ENCODE results near the gene LMX1B. TPM values are rescaled to one million over a fixed set of nuclear protein-coding genes. Genes with fewer than 3 reads are reported as not detected.

The LMX1B gene
- total and polyA plus RNA-seq, 2 donors (not counting 3 experiments of a cell fraction or from before 2014, with no cell fraction given): not detected

DNA sequence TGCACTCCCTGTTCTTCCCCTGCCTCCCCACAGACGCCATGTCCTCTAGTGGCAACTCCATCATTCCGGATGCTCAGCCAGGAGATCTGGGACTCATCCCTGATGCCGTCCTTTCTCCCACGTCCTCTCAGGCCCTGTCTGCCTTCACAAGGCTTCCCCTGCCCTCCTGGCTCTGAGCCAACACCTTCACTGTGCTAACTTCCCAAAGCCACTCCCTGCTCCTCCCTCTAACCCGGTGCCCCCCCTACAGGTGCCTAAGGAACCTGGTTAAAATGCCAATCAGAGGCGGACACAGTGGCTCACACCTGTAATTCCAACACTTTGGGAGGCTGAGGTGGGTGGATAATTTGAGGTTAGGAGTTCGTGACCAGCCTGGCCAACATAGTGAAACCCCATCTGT is 67.6 kb downstream of the LMX1B start:
- Histone ChIP-seq H2AFZ (ENCODE audit: low read depth, low read length) (no peak overlapping the region), H3K4me1 (ENCODE audit: control insufficient read depth, extremely low read depth, insufficient read depth, low read length) (no peaks in the 10 kb centered on the region), H3K9me1 (replicated peaks; ENCODE audit: control insufficient read depth, extremely low read depth, insufficient read depth, low read length) (no peaks in the 10 kb centered on the region), H3K4me3 (replicated peaks in 1 of 3; ENCODE audit: insufficient read depth in 1 of 3, low read depth in 1 of 3, low read length in 3 of 3) (no peak overlapping the region), H3K27me3 (ENCODE audit: control insufficient read depth in 2 of 2, insufficient read depth in 2 of 2, low read length in 2 of 2) (peaks cover 53 to 66% of the 10 kb centered on the region in 2 experiments), H3K36me3 (ENCODE audit: control insufficient read depth in 2 of 2, extremely low read depth in 1 of 2, insufficient read depth in 2 of 2, low read length in 2 of 2) (no peaks in the 10 kb centered on the region), H4K20me1 (replicated peaks; ENCODE audit: control insufficient read depth, extremely low read depth, insufficient read depth, low read length) (no peaks in the 10 kb centered on the region), H3K9ac (replicated peaks; ENCODE audit: extremely low read depth, insufficient read depth, low read length) (no peak overlapping the region), H3K79me2 (ENCODE audit: control insufficient read depth, insufficient read depth, low read length) (no peaks in the 10 kb centered on the region), H3K27ac (ENCODE audit: insufficient read depth, low read depth, low read length) (no peak overlapping the region), H3K4me2 (ENCODE audit: insufficient read depth, low read length) (no peak overlapping the region), H3K9me3 (replicated peaks; ENCODE audit: control insufficient read depth, insufficient read depth, low read length) (no peaks in the 10 kb centered on the region)
- BruUV-seq (replicated peaks): no TSS peak
- dilution Hi-C loops (cut with MboI; ENCODE audit: extremely low pct_ligation_motif_present, low sequenced_read_pairs) (no loop called here), intact Hi-C loops (cut with micrococcal nuclease) (no loop called here)
- no peak for TF ChIP-seq POLR2AphosphoS5 (IDR thresholded peaks at IDR 0.05; ENCODE audit: insufficient read depth, low read depth, low read length)
- TF ChIP-seq MYC (IDR thresholded peaks at IDR 0.05; ENCODE audit: low read depth, low read length): no peak
- TF ChIP-seq, protein P1, sequence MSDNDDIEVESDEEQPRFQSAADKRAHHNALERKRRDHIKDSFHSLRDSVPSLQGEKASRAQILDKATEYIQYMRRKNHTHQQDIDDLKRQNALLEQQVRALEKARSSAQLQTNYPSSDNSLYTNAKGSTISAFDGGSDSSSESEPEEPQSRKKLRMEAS (IDR thresholded peaks at IDR 0.05; ENCODE audit: insufficient read depth, insufficient read length): no peak
- TF ChIP-seq POLR2A (IDR thresholded peaks at IDR 0.05; ENCODE audit: low read depth, low read length): no peak
- TF ChIP-seq, protein P2, sequence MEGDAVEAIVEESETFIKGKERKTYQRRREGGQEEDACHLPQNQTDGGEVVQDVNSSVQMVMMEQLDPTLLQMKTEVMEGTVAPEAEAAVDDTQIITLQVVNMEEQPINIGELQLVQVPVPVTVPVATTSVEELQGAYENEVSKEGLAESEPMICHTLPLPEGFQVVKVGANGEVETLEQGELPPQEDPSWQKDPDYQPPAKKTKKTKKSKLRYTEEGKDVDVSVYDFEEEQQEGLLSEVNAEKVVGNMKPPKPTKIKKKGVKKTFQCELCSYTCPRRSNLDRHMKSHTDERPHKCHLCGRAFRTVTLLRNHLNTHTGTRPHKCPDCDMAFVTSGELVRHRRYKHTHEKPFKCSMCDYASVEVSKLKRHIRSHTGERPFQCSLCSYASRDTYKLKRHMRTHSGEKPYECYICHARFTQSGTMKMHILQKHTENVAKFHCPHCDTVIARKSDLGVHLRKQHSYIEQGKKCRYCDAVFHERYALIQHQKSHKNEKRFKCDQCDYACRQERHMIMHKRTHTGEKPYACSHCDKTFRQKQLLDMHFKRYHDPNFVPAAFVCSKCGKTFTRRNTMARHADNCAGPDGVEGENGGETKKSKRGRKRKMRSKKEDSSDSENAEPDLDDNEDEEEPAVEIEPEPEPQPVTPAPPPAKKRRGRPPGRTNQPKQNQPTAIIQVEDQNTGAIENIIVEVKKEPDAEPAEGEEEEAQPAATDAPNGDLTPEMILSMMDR (IDR thresholded peaks at IDR 0.05; ENCODE audit: extremely low read depth in 1 of 2, insufficient read depth in 1 of 2, low read depth in 1 of 2, low read length in 2 of 2): no peak
- TF ChIP-seq FOS (IDR thresholded peaks at IDR 0.05; ENCODE audit: borderline replicate concordance, insufficient read depth, low read length): no peak
- no peak for FAIRE-seq
- ChIA-PET CTCF (interaction anchor here (6.0 kb wide), 1 partner anchor 9 kb away, joined by 68 read pairs; no protein-coding TSS in a partner anchor), POLR2A (no interaction called here)
- DNase-seq (ENCODE audit: low read depth, low spot score): no peak

Data from endothelial cell of umbilical vein (primary cell).